ENCODE measurements around the gene FGF2.
"Not testable (repeated sequence)": the region's sequence is repeated elsewhere in the genome, so short reads cannot be mapped to it uniquely, and the experiment has no call there.

FGF2 gene

DNA sequence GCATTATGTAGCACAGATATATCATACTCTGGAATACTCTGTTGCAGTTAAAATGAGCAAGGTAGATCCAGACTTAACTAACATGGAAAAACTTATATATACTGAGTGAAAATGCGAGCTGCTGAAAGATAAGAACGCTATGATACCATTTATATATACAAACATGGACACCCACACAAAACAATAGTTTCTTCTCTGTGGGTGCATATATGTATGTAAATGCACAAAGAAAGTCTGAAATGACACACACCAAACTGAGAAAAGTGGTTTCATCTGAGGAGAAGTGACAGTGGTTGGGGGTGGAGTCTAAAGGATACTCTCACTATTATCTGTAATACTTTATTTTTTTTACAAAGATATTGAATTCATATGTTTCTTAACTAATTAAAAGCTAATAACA lies 12.2 kb upstream of the FGF2 start:
- DNase-seq (ENCODE audit: low spot score): no peak

GRCh38 chr4:122815248-122815647 lies 11.4 kb upstream of the FGF2 start:
- DNase-seq (ENCODE audit: low spot score): no peak

DNA sequence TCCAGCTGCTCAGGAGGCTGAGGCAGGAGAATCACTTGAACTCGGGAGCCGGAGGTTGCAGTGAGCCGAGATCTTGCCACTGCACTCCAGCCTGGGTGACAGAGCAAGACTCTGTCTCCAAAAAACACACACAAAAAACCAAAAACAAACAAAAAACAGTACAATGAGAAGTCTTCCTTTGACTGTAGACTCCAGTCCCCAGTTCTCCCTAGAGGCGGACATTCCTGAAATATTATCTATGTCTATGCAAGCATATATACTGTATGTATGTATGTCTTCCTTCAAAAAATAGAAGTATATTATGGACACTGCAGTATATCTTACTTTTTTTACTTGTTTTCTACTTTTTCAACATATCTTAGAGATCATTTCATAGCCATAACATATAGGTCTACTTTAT lies 10.2 kb upstream of the FGF2 start:
- DNase-seq (ENCODE audit: low spot score): no peak

DNA sequence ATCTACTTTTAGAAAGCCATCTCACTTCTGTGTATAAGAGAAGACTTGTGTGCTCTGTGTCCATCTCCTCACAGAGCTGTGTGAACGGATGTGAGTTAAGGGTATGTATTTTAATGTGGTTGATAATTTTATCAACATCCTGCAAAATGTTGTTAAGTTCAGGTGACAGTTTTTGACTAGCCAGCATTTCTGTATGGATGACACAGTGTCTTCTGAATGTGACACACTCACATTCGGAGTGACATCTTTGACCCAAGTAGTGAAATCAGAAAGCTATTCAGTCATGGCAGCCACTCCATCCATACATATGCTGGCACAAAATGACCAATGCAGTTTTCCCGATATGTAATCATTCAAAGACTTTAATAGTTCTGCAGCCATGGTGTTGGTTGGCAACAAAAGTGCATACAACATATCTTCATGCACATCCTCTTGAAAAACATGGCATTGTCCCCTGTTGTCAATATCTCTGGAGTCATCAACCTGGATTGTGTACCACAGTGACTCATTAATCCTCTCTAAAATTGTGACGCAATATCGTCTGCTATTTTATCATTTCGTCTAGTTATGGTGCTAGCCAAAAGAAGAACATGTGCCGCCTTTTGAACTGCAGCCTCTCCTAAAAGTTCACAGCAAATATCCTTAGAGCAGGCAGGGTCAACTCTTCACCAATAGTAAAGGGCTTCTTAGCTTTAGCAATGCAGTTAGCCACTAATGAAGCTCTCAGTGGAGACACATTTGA lies 6.8 kb upstream of the FGF2 start:
- DNase-seq (ENCODE audit: low spot score): no peak

- no peak for DNase-seq (ENCODE audit: low spot score)
Observed at GRCh38 chr4:122821092-122821491, 5.5 kb upstream of the FGF2 start.

GRCh38 chr4:122822466-122822865 lies 4.2 kb upstream of the FGF2 start:
- no peak for DNase-seq (ENCODE audit: low spot score)

GRCh38 chr4:122823476-122823875 lies 3.2 kb upstream of the FGF2 start:
- DNase-seq (ENCODE audit: low spot score): no peak

GRCh38 chr4:122824616-122825015 lies 2.0 kb upstream of the FGF2 start:
- no peak for DNase-seq (ENCODE audit: low spot score)

DNA sequence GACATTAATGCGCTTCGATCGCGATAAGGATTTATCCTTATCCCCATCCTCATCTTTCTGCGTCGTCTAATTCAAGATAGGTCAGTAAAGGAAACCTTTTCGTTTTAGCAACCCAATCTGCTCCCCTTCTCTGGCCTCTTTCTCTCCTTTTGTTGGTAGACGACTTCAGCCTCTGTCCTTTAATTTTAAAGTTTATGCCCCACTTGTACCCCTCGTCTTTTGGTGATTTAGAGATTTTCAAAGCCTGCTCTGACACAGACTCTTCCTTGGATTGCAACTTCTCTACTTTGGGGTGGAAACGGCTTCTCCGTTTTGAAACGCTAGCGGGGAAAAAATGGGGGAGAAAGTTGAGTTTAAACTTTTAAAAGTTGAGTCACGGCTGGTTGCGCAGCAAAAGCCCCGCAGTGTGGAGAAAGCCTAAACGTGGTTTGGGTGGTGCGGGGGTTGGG lies 528 bp upstream of the FGF2 start:
- no peak for DNase-seq (ENCODE audit: low spot score)

DNA sequence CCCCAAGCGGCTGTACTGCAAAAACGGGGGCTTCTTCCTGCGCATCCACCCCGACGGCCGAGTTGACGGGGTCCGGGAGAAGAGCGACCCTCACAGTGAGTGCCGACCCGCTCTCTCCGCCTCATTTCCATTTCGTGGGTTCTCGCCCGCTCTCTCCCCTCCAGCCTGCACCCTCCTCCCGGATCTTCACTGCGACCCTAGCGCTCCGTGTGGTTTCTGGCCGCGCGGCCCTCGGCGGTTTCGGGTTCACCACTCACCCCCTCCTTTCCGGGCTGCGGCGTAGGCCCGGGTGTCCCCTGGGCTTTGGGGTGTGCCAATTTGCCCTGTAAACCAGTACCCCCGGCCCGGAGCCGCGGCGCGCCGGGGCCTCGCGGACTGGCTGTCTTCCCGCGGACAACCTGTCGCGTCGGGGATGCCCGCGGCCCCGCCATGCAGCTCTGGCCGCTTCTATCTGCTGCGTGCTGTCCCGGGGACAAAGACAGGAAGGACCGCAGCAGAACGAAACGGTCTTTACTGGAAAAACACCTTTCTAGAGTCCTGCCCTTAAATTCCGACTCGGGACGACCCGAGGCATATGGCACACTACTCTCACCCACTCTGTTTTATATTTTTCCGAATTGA lies 737 bp downstream of the FGF2 start:
- peak; percentile 57 for DNase-seq (ENCODE audit: low spot score)

DNA sequence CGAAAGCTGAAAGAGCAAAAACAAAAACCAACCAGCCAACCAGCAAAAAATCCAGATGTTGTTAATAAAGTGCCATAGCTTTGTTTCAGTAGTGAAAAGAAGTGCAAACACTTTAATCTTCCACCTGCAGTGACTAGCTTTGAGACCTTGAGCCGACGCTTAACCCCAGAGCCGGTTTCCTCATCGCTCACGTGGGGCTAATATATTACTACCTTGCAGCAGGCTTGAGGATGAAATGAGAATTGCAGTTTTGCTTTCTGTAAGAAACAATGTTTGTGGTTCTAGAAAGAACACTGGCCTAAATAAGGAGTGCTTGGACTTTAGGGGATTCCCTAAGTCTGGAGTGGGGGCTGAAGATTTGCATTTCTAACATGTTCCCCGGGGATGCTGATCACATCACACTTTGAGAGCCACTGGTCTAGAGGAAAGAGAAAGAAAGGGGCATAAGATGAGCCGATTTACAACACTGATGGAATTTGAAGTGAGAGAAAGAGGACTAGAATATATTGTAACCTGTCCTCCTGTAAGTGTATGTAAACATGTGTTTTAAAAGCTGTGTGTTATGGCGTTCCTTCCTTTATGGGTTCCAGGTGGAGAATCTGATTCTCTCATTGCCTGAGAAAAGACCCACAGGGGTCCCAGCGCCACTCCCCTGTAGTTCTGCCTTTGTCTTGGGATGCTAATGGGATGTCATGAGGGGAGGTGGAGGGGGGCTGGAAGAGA lies 1.4 kb downstream of the FGF2 start:
- peak; percentile 78 for DNase-seq (ENCODE audit: low spot score)

DNA sequence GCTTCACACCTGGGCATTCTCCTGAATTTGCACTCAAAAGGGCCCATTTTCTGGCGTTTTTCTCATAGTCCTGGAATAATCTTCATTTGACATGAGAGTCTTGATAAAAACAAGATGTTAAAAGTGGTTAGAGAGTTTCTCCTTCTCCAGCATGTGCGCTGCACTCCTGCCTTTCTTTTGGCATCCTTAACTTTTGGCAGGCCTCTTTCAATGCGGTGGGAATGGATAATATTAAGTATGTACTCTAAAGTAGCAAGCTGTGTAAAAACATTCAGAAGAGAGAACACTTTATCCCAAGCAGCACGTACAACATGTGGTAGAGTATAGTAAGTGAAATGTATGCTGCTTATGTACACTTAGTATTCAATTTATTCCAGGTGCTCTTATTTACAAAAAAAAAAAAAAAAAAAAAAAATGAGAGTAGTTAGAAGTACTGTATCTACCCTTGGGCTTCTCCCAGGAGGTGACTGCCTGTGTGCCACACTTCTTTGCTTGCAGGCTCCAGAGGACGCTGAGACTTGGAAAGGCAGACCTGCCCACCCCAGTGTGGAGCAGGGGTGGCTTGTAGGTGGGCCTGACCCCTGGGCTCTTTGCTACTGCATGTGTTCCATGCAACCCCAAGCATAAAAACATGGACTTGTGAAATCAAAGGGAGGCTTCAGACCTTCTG lies 3.9 kb downstream of the FGF2 start:
- DNase-seq (ENCODE audit: low spot score): no peak

DNA sequence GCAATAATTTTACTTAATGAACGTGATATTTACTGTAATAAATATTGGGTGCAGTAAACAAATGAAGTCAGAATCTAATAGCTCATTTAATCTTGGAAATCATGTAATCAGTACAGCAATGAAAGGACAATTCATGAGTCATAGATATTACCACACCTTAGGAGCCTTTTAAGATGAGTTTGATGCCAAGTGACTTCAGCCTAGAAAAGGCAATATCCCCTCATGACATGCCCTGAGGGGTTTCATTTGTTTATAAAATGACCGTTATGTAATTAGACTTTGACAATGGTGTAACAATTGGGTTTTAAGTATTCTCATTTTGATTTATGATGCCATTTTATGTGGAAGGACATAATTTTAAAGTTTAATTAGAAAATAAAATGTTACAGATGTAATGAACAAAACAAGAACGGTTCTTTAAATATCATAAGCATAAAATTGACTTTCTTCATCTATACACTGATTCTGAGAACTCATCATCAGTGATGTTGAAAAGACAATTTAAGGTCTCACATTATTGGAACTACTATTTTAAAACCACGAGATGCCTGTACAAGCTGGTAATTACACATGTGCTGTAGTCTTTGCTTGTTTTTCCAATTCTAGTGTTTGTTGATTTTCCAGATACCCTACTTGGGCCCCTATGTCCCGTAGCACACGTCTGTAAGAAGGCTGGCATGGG lies 5.0 kb downstream of the FGF2 start:
- DNase-seq (ENCODE audit: low spot score): no peak

- DNase-seq (ENCODE audit: low spot score): no peak
Observed at GRCh38 chr4:122832732-122833131, 6.1 kb downstream of the FGF2 start.

DNA sequence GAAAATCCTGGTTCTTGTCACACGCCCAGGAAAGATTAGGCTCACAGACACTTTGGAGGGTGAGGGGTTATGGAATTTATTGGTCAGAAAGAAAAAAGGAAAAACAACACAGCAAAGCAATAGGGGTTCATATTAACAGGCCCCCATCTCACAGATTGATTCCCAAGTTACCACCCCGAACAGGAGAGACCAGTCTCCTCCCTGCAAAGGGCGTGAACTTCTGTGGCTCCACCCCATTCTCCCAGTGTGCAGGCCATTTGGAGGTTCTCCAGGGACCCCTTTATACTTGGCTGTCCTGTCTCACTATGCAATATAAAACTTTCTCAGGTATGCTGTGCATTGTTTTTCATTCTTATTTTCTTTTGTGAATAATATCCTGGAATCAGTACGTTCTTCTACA lies 7.4 kb downstream of the FGF2 start:
- no peak for DNase-seq (ENCODE audit: low spot score)

GRCh38 chr4:122836941-122837340 lies 10.3 kb downstream of the FGF2 start:
- DNase-seq (ENCODE audit: low spot score): no peak

DNA sequence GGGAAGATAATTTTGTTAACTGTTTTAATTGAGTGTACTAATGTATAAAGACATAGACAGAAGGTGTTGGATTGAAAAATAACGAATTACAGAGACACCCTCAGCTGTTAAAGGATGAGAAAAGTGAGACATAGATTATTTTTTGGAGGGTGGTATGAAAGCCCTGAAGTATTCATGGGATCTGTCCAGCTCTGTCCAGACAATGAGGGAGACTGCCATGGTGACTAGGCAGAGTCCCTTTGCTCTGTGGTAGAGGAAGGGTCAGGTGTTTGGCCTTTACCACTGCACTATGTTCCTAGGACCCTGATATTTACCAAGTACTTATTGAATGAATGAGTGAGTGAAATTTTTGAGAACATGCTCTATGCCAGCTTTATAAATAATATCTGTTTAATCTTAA lies 11.4 kb downstream of the FGF2 start:
- DNase-seq (ENCODE audit: low spot score): no peak

- DNase-seq (ENCODE audit: low spot score): no peak
Observed at GRCh38 chr4:122842392-122842791, 15.8 kb downstream of the FGF2 start.

DNA sequence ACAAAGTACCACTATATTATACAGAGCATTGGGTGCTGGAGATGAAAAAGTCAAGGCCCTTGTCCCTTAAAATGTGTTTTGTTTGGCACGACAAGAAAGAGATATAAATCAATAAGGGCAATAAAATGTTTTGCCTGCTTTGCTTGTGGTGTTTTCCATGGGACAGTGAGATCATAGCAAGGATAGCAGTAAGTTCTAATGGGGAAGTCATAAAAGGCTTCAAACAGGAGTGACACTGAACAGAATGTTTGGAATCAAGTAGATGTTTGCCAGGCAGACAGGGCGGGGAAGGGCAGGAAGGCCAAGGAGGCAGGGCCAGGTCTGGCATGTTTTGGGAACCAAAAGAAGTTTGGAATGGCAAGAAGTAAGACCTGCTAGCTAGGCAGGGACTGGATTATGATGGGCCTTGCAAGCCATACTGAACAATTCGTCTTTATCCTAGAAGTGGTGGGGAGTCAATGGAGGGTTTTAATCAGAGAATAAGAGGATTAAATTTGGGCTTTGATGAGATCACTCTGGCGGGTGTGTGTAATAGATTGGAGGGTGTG lies 16.4 kb downstream of the FGF2 start:
- DNase-seq (ENCODE audit: low spot score): no peak

DNA sequence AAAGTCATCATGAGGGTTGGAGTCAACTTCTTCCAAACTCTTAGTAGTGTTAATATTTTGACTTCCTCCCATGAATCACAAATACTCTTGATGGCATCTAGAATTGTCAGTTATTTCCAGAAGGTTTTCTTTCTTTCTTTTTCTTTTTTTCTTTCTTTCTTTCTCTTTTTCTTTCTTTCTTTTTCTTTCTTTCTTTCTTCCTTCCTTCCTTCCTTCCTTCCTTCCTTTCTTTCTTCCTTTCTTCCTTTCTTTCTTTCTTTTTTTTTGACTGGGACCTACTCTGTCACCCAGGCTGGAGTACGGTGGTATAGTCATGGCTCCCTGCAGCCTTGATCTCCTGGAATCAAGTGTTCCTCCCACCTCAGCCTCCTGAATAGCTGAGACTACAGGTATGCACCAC lies 17.8 kb downstream of the FGF2 start:
- not testable (repeated sequence) for DNase-seq (ENCODE audit: low spot score)

DNA sequence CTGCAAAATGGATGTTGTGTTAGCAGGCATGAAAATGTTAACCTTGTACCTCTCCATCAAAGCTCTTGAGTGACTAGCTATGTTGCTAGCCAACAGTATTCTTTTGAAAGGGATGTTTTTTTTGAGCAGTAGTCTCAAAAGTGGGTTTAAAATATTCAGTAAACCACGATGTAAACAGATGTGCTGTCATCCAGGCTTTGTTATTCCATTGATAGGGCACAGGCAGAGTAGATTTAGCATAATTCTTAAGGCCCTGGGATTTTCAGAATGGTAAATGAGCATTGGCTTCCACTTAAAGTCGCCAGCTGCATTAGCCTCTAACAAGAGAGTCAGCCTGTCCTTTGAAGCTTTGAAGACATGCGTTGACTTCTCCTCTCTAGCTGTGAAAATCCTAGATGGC lies 18.4 kb downstream of the FGF2 start:
- DNase-seq (ENCODE audit: low spot score): no peak

DNA sequence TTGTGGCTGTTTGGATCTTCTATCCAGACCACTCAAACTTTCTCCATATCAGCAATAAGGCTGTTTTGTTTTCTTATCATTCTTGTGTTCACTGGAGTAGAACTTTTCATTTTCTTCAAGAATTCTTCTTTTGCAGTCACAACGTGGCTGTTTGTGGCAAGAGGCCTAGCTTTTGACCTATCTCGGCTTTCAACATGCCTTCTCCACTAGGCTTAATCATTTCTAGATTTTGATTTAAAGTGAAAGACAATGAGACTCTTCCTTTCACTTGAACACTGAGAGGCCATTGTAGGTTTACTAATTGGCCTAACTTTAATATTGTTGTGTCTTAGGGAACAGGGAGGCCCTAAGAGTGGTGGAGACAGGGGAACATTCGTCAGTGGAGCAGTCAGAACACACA lies 19.1 kb downstream of the FGF2 start:
- DNase-seq (ENCODE audit: low spot score): no peak

Measured in iPS-NIHi11 (cell line).